MCF 10A (cell line): ENCODE data around the gene POLR1A. TPM values are rescaled to one million over a fixed set of nuclear protein-coding genes. Genes with fewer than 3 reads are reported as not detected.

Experiments used
- BruUV-seq: library from RNA; stranded (reverse); fragments of 400-500 nt; replicated peaks from 2 replicates; lab custom pipeline; 2021; lab: Mats Ljungman, UMichigan
- CTCF ChIA-PET: fragments of 300-600 bp; sonication (Branson Sonifier 250); formaldehyde crosslinking; extraction: SDS; loops from one replicate; lab custom pipeline; 2021; ENCODE audit warnings: antibody characterized with exemption, inconsistent platforms; lab: Yijun Ruan, JAX
- POLR2A ChIA-PET: fragments of 300-600, 350-650 bp; sonication (Branson Sonifier 250); formaldehyde crosslinking; extraction: SDS; loops from one replicate; lab custom pipeline; 2020; ENCODE audit warnings: antibody characterized with exemption, inconsistent platforms; lab: Yijun Ruan, JAX
- DNase-seq: peaks from one replicate; pipeline ENCODE4 v3.0.0-alpha.2; 2018; ENCODE audit not compliant: unreplicated experiment
- H3K27ac Mint-ChIP-seq: one replicate; pipeline ENCODE4 v1.8.0; 2022; ENCODE audit warnings: mild to moderate bottlenecking, low read depth, mixed read lengths; ENCODE audit not compliant: unreplicated experiment
- H3K27me3 Mint-ChIP-seq: one replicate; pipeline ENCODE4 v1.8.0; 2022; ENCODE audit warnings: mixed read lengths; ENCODE audit not compliant: insufficient read depth, unreplicated experiment
- H3K36me3 Mint-ChIP-seq: one replicate; pipeline ENCODE4 v1.8.0; 2022; ENCODE audit warnings: mild to moderate bottlenecking, moderate library complexity, mixed read lengths; ENCODE audit not compliant: insufficient read depth, unreplicated experiment
- H3K4me1 Mint-ChIP-seq: one replicate; pipeline ENCODE4 v1.8.0; 2022; ENCODE audit warnings: mixed read lengths; ENCODE audit not compliant: insufficient read depth, unreplicated experiment
- H3K4me3 Mint-ChIP-seq: one replicate; pipeline ENCODE4 v1.8.0; 2022; ENCODE audit warnings: mild to moderate bottlenecking, moderate library complexity, mixed read lengths; ENCODE audit not compliant: unreplicated experiment
- H3K9me3 Mint-ChIP-seq: one replicate; pipeline ENCODE4 v1.8.0; 2022; ENCODE audit warnings: mixed read lengths; ENCODE audit not compliant: unreplicated experiment
- CTCF ChIP-seq: fragments of 200-600 bp; IDR thresholded peaks from one replicate; pipeline ENCODE4 v1.8.0; 2022; ENCODE audit warnings: antibody characterized with exemption, mild to moderate bottlenecking; ENCODE audit not compliant: unreplicated experiment
- intact Hi-C: fragments of 100-400 bp; cut with micrococcal nuclease; formaldehyde crosslinking; loops from 2 replicates; pipeline ENCODE4 v1.14.1; 2022
- total RNA-seq: library from RNA; stranded (reverse); gene quantifications from 2 replicates; pipeline ENCODE4 v1.2.3, GENCODE V29; 2022

The POLR1A gene
- total RNA-seq, 1 experiment from 2014 or later, result 52.7 TPM

GRCh38 chr2:86143926-86144685 is 38.4 kb upstream of the POLR1A start:
- no peaks in the 10 kb centered on the region for H3K27me3 Mint-ChIP-seq
- no peaks in the 10 kb centered on the region for H3K4me1 Mint-ChIP-seq
- ChIA-PET CTCF (interaction anchor here (0.6 to 1.2 kb wide), 3 partner anchors 10 to 15 kb away, joined by 3 to 4 read pairs (median 3); no protein-coding TSS in a partner anchor), POLR2A (interaction anchor here (0.9 kb wide), 1 partner anchor 14 kb away, joined by 4 read pairs; no protein-coding TSS in a partner anchor)
- no peak overlapping the region for H3K4me3 Mint-ChIP-seq
- no peaks in the 10 kb centered on the region for H3K9me3 Mint-ChIP-seq
- peaks cover 96% of the 10 kb centered on the region for H3K36me3 Mint-ChIP-seq
- intact Hi-C loops, result no loop called here
- no peak for DNase-seq
- TSS peak; percentile 79 for BruUV-seq
- H3K27ac Mint-ChIP-seq, result no peak overlapping the region
- TF ChIP-seq CTCF, result no peak

GRCh38 chr2:86143307-86143706 is 37.6 kb upstream of the POLR1A start:
- H3K36me3 Mint-ChIP-seq, result peaks cover 96% of the 10 kb centered on the region
- H3K9me3 Mint-ChIP-seq, result no peaks in the 10 kb centered on the region
- ChIA-PET POLR2A (interaction anchor here (0.7 to 1.2 kb wide), 3 partner anchors 15 to 37 kb away, joined by 4 read pairs; partner anchors contain the start of genes POLR1A and PTCD3), CTCF (interaction anchor here (0.6 kb wide), 1 partner anchor 11 kb away, joined by 4 read pairs; no protein-coding TSS in a partner anchor)
- no peak for DNase-seq
- H3K4me1 Mint-ChIP-seq, result no peaks in the 10 kb centered on the region
- no peak for TF ChIP-seq CTCF
- no peak overlapping the region for H3K4me3 Mint-ChIP-seq
- no TSS peak for BruUV-seq
- H3K27ac Mint-ChIP-seq, result no peak overlapping the region
- intact Hi-C loops, result no loop called here
- H3K27me3 Mint-ChIP-seq, result no peaks in the 10 kb centered on the region

DNA sequence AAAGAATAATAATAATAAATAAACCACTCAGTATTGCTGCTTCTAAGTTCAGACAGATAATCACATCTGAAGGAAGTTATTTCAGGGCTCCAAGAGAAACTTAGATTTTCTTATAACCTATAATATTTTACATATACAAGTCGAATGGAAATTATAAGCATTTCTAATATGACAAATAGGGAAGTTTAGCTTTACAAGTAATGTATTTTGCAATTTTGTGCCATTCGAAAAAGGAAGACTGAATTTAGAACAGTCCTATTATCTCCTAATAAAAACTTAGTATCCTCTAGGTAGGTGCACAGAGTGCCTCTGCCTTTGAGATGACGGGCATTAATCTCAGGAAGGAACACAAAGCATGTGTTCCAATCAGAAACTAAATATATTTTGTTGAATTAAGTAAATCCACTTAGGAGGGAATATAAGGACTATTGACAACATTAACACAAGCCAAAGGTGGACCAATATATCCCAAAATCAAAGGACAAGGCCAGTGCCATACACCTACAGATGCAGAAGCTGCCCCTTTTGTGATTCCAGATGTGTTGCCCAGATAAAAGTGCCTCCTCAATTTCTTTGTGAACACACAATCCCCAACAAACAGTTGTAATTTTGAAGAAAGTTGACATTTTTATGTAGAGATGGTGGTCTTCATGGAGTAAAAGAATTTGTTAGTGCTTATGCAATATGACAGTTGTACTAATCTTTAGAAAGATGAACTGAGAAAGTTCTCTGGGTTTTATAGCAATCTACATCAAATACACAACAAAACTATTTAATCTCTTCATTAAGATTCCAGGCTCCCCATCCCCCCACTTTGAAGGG is 37.0 kb upstream of the POLR1A start:
- H3K27ac Mint-ChIP-seq, result no peak overlapping the region
- ChIA-PET POLR2A (interaction anchor here (0.7 to 1.3 kb wide), 6 partner anchors 8 to 45 kb away, joined by 3 to 7 read pairs (median 4); partner anchors contain the start of genes POLR1A and PTCD3), CTCF (no interaction called here)
- H3K4me3 Mint-ChIP-seq, result no peak overlapping the region
- H3K9me3 Mint-ChIP-seq, result no peaks in the 10 kb centered on the region
- no peak for DNase-seq
- intact Hi-C loops, result no loop called here
- TF ChIP-seq CTCF, result no peak
- H3K4me1 Mint-ChIP-seq, result no peaks in the 10 kb centered on the region
- peaks cover 96% of the 10 kb centered on the region for H3K36me3 Mint-ChIP-seq
- no peaks in the 10 kb centered on the region for H3K27me3 Mint-ChIP-seq
- BruUV-seq, result no TSS peak

GRCh38 chr2:86140969-86141392 is 35.3 kb upstream of the POLR1A start:
- DNase-seq, result no peak
- Mint-ChIP-seq H3K27me3 (no peaks in the 10 kb centered on the region), H3K4me3 (no peak overlapping the region), H3K27ac (no peak overlapping the region), H3K9me3 (no peaks in the 10 kb centered on the region), H3K4me1 (no peaks in the 10 kb centered on the region), H3K36me3 (peaks cover 96% of the 10 kb centered on the region)
- no TSS peak for BruUV-seq
- POLR2A ChIA-PET, result interaction anchor here (0.8 kb wide), 1 partner anchor 35 kb away, joined by 3 read pairs; the partner anchor contains the start of genes POLR1A and PTCD3
- CTCF ChIA-PET, result no interaction called here
- no peak for TF ChIP-seq CTCF
- intact Hi-C loops, result no loop called here
